ENCODE measurements around the gene ALG2. TPM values are rescaled to one million over a fixed set of nuclear protein-coding genes. Genes with fewer than 3 reads are reported as not detected.

Gene ALG2
- total and polyA plus RNA-seq, 2 of the 4 experiments (the other 2 are of a cell fraction), result 36.4 to 38.4 TPM

DNA sequence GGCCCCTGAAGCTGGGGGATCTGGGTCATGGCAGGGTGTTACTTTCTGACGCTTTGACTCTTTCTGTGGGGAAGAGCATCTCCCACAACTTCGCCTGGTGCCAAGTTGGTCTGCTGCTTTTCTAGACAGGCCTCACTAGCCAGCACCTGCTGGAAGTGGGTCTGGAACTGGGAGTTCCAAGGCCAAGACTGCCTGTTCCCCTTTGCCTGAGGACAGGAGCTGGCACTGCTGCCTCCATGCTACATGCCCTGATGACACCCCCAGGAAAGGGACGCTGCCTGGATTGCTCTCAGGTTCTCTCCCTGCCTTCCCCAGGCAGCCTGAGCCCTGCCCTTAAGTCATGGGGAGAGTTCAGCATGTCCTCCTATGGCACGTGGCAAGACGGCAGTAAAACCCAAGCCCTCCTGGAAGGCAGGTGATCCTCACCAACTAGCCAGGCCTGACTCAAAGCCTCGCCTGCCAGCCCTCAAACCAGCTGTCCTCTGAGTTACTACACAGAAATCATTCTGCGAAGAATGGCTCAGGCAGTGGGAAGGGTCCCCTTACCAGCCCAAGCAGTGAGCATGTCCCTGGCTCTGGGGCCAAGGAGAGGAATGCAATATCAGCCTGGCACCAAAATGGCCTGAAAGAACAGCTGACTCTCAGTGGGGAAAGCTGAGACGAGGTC lies 36.1 kb upstream of the ALG2 start:
- POLR2A ChIA-PET (ENCODE audit: unreplicated experiment), result no interaction called here
- ATAC-seq (ENCODE audit: low read depth), result no peak

More for the DNA sequence above, 36.1 kb upstream of the ALG2 start:
- Histone ChIP-seq H2BK20ac (ENCODE audit: low read depth, low read length) (no peak overlapping the region), H3K27me3 (ENCODE audit: control insufficient read depth, insufficient read depth, low read length) (0 out of 2 replicates have a peak, but pooled peaks cover 4% of the 10 kb centered on the region), H3K36me3 (ENCODE audit: control insufficient read depth, insufficient read depth, low read length) (no peaks in the 10 kb centered on the region), H3K79me1 (ENCODE audit: low read depth in 1 of 2, low read length in 2 of 2) (no peaks in the 10 kb centered on the region), H2BK15ac (ENCODE audit: low read depth, low read length) (no peak overlapping the region), H3K18ac (ENCODE audit: low read depth, low read length) (no peak overlapping the region), H2AK9ac (replicated peaks; ENCODE audit: low read depth, low read length, poor library complexity) (no peak overlapping the region), H3K56ac (ENCODE audit: extremely low read depth, insufficient read depth, low read length) (no peak overlapping the region), H3K9me3 (ENCODE audit: control insufficient read depth, insufficient read depth, low read length) (no peaks in the 10 kb centered on the region), H3K4me2 (ENCODE audit: low read depth, low read length) (no peak overlapping the region), H3K4ac (ENCODE audit: low read depth, low read length) (no peak overlapping the region), H4K8ac (ENCODE audit: low read depth in 2 of 2, low read length in 2 of 2) (no peak overlapping the region), H3K27ac (ENCODE audit: insufficient read depth, low read length) (no peak overlapping the region), H3K23ac (ENCODE audit: low read depth, low read length) (no peak overlapping the region), H2BK5ac (ENCODE audit: low read depth, low read length, poor library complexity, severe bottlenecking) (no peak overlapping the region), H3K4me1 (ENCODE audit: control insufficient read depth, insufficient read depth, low read length) (peaks cover 3% of the 10 kb centered on the region), H3K4me3 (ENCODE audit: insufficient read depth, low read depth, low read length) (no peak overlapping the region), H3K14ac (replicated peaks; ENCODE audit: low read depth, low read length) (no peak overlapping the region), H4K20me1 (ENCODE audit: insufficient read depth, low read length) (no peaks in the 10 kb centered on the region), H2BK120ac (ENCODE audit: low read depth, low read length) (no peak overlapping the region), H4K5ac (ENCODE audit: low read depth, low read length) (no peak overlapping the region), H3K9ac (ENCODE audit: low read depth, low read length) (no peak overlapping the region), H2AK5ac (ENCODE audit: low read depth, low read length) (no peak overlapping the region), H3K9me1 (ENCODE audit: insufficient read depth, low read length) (no peaks in the 10 kb centered on the region; the same call in 1 of the 2 replicates), H4K91ac (ENCODE audit: insufficient read depth, low read depth, low read length) (no peak overlapping the region), H2AFZ (replicated peaks; ENCODE audit: low read length, poor library complexity) (peak overlapping the region; percentile 16)
- in situ Hi-C loops (cut with MboI; ENCODE audit: low sequenced_read_pairs) (loop anchor here (25.0 kb wide), 3 partner anchors 554 to 954 kb away; partner anchors contain the start of gene NR4A3), intact Hi-C loops (cut with micrococcal nuclease) (no loop called here), dilution Hi-C loops (cut with HindIII; ENCODE audit: low sequenced_read_pairs, unreplicated experiment) (no loop called here)
- no TSS peak for BruUV-seq (replicated peaks)
- WGBS, 2 experiments (ENCODE audit: extremely low coverage in 2 of 2, insufficient read length in 1 of 2), result 83% methylated on average over 1 of the region's 8 CpGs; no CpG with 5 or more reads in 1 of the 2 experiments
- DNase-seq, result no peak
- TF ChIP-seq, protein P1, sequence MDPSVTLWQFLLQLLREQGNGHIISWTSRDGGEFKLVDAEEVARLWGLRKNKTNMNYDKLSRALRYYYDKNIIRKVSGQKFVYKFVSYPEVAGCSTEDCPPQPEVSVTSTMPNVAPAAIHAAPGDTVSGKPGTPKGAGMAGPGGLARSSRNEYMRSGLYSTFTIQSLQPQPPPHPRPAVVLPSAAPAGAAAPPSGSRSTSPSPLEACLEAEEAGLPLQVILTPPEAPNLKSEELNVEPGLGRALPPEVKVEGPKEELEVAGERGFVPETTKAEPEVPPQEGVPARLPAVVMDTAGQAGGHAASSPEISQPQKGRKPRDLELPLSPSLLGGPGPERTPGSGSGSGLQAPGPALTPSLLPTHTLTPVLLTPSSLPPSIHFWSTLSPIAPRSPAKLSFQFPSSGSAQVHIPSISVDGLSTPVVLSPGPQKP (IDR thresholded peaks at IDR 0.05; ENCODE audit: borderline replicate concordance, low read depth, low read length), result no peak
- no peak for TF ChIP-seq CEBPB (IDR thresholded peaks at IDR 0.05; ENCODE audit: low read depth, low read length)
- TF ChIP-seq, protein P2, sequence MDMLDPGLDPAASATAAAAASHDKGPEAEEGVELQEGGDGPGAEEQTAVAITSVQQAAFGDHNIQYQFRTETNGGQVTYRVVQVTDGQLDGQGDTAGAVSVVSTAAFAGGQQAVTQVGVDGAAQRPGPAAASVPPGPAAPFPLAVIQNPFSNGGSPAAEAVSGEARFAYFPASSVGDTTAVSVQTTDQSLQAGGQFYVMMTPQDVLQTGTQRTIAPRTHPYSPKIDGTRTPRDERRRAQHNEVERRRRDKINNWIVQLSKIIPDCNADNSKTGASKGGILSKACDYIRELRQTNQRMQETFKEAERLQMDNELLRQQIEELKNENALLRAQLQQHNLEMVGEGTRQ (IDR thresholded peaks at IDR 0.05; ENCODE audit: low read depth, low read length), result no peak
- no peak for TF ChIP-seq BHLHE40 (IDR thresholded peaks at IDR 0.05; ENCODE audit: low read depth, low read length)
- no peak for TF ChIP-seq MAZ (IDR thresholded peaks at IDR 0.05; ENCODE audit: borderline replicate concordance, low read depth, low read length)
- no peak for TF ChIP-seq RCOR1 (IDR thresholded peaks at IDR 0.05; ENCODE audit: insufficient replicate concordance, low read length)
- TF ChIP-seq RFX5 (IDR thresholded peaks at IDR 0.05; ENCODE audit: low read depth, low read length), result no peak
- TF ChIP-seq NFE2L2 (IDR thresholded peaks at IDR 0.05; ENCODE audit: low read depth, low read length), result no peak
- no peak for TF ChIP-seq SMC3 (IDR thresholded peaks at IDR 0.05; ENCODE audit: low read depth, low read length)
- no peak for TF ChIP-seq MAFK (IDR thresholded peaks at IDR 0.05; ENCODE audit: low read depth, low read length)
- no peak for TF ChIP-seq FOS (IDR thresholded peaks at IDR 0.05; ENCODE audit: low read depth, low read length)
- TF ChIP-seq POLR2A (IDR thresholded peaks at IDR 0.05; ENCODE audit: low read depth, low read length), result no peak
- no peak for TF ChIP-seq MXI1 (IDR thresholded peaks at IDR 0.05; ENCODE audit: borderline replicate concordance, low read depth, low read length)
- no peak for TF ChIP-seq CHD1 (IDR thresholded peaks at IDR 0.05; ENCODE audit: low read depth, low read length)
- TF ChIP-seq RAD21 (IDR thresholded peaks at IDR 0.05; ENCODE audit: low read length), result no peak
- CTCF ChIA-PET, result no interaction called here
